ENCODE measurements around the gene SLC39A1. TPM values are rescaled to one million over a fixed set of nuclear protein-coding genes. Genes with fewer than 3 reads are reported as not detected.

The SLC39A1 gene
- total and polyA plus RNA-seq, 9 of the 15 experiments (the other 6 are each of a cell fraction or from before 2014, with no cell fraction given), result 9.9 to 81.1 (median 62.7) TPM

DNA sequence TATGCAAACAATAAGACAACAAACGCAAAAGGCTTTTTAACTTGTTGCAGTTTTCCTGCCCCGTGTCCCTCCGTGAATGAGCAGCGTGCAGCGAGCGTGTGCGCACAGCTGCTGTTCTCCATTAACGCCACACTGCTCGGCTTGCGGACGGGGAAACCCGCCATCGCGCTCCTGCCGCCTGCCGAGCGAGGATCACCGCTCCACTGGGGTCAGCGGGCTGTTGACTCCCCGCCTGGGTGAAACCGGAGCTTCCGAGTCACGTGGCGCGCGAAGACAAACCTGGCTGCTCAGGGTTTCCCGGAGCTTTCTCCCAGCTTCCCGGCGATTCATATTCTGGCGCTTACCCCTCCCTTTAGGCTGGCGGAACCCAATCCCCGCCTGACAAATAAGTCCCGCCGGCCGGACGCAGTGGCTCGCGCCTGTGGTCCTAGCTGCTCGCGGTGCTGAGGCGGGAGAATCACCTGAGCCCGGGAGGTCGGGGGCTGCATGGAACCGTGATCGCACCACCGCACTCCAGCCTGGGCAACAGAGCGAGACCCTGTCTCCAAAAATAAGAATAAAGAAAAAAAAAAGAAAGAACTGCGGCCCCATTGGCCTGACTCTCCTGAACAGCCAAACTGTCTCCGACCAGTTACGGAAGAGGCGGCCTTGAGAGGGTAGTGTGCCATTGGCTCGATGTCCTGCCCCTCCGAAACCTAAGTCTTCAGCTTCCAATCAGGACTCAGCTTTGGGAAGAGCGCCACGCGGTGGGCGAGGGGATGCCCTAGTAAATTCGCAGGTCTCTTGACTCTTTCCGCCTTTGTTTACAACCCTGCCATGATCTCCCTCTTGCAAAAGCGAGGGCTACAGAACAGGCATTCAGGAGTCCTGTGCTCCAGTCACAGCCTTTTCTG, 4.0 kb upstream of the SLC39A1 start, which contains the start of gene CREB3L4 (continued):
- TF ChIP-seq, protein P1, sequence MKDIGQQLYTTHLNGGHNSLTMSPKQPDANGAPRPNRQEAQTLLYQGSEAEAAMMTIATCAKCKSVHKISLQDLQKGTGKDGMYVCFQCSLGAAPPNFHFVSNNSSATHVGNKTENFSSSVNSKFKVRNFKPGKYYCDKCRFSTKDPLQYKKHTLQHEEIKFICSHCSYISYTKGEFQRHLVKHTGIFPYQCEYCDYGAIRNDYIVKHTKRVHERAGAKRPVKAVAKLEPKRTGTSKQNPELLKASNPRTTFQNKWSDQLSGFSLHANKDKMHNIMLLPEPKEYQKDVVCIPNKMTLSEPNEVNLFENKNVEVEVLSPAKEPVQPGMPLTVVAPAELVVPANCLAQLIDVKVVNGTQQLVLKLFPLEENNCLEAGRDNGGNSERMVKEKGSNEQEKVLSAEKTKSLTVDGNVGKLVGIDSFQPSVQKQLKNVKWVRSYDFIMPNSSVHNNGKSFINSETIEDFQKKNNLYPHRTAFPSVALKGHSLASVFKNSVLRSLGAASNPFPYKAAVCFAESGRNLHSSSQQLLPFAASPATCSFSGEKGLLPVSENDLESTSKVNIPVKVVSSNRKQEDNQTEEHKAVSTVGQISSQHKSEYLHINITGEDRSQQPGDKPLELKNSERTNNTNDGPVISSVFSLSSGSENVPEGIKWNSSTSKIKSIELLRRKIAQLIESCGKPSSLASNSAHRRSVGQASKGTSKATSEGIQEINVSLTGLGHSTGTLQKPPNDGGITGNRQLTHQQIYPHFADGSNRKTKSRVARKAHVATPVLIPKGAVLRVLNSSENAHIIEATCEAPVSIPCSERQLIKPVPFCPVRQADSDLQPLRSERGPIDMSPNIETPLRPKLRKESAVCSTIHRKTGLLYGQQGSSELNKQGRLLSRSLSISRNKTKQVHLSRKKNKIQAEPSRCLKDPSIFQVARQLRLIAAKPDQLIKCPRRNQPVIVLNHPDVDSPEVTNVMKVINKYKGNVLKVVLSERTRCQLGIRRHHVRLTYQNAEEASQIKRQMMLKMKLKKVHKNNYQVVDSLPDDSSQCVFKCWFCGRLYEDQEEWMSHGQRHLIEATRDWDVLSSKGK (CRISPR knock-in tag; IDR thresholded peaks at IDR 0.05), result no peak
- TF ChIP-seq, protein P2, sequence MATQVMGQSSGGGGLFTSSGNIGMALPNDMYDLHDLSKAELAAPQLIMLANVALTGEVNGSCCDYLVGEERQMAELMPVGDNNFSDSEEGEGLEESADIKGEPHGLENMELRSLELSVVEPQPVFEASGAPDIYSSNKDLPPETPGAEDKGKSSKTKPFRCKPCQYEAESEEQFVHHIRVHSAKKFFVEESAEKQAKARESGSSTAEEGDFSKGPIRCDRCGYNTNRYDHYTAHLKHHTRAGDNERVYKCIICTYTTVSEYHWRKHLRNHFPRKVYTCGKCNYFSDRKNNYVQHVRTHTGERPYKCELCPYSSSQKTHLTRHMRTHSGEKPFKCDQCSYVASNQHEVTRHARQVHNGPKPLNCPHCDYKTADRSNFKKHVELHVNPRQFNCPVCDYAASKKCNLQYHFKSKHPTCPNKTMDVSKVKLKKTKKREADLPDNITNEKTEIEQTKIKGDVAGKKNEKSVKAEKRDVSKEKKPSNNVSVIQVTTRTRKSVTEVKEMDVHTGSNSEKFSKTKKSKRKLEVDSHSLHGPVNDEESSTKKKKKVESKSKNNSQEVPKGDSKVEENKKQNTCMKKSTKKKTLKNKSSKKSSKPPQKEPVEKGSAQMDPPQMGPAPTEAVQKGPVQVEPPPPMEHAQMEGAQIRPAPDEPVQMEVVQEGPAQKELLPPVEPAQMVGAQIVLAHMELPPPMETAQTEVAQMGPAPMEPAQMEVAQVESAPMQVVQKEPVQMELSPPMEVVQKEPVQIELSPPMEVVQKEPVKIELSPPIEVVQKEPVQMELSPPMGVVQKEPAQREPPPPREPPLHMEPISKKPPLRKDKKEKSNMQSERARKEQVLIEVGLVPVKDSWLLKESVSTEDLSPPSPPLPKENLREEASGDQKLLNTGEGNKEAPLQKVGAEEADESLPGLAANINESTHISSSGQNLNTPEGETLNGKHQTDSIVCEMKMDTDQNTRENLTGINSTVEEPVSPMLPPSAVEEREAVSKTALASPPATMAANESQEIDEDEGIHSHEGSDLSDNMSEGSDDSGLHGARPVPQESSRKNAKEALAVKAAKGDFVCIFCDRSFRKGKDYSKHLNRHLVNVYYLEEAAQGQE (IDR thresholded peaks at IDR 0.05; ENCODE audit: borderline replicate concordance), result peak; percentile 81
- TF ChIP-seq, protein P2 (CRISPR knock-in tag; IDR thresholded peaks at IDR 0.05; ENCODE audit: low read depth), result no peak
- TF ChIP-seq HDGF (IDR thresholded peaks at IDR 0.05) (no peak), RBM14 (IDR thresholded peaks at IDR 0.05; ENCODE audit: borderline replicate concordance, insufficient read depth, low read depth, low read length) (no peak)
